GM21529 (cell line): Measurements from ENCODE around the gene HLA-G.
"Not testable (repeated sequence)": the region's sequence is repeated elsewhere in the genome, so short reads cannot be mapped to it uniquely, and the experiment has no call there.

Source experiments
- ATAC-seq: cut with Tn5 transposase; IDR thresholded peaks from one replicate; pipeline ENCODE4 v1.9.1; 2021; ENCODE audit not compliant: unreplicated experiment

The HLA-G gene

DNA sequence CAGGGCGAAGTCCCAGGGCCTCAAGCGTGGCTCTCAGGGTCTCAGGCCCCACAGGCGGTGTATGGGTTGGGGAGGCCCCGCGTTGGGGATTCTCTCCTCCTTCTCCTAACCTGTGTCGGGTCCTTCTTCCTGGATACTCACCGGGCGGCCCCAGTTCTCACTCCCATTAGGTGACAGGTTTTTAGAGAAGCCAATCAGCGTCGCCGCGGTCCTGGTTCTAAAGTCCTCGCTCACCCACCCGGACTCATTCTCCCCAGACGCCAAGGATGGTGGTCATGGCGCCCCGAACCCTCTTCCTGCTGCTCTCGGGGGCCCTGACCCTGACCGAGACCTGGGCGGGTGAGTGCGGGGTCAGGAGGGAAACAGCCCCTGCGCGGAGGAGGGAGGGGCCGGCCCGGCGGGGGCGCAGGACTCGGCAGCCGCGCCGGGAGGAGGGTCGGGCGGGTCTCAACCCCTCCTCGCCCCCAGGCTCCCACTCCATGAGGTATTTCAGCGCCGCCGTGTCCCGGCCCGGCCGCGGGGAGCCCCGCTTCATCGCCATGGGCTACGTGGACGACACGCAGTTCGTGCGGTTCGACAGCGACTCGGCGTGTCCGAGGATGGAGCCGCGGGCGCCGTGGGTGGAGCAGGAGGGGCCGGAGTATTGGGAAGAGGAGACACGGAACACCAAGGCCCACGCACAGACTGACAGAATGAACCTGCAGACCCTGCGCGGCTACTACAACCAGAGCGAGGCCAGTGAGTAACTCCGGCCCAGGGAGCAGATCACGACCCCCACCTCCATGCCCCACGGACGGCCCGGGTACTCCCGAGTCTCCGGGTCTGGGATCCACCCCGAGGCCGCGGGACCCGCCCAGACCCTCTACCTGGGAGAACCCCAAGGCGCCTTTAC lies at the start of gene HLA-G:
HLA-G (plus strand) TSS at position 247 of the 892 bp plus-strand sequence; CDS start at position 267, 20 bp downstream.
- no peak for ATAC-seq

GRCh38 chr6:29780019-29780698 lies 47.5 kb upstream of the HLA-G start:
- not testable (repeated sequence) for ATAC-seq

DNA sequence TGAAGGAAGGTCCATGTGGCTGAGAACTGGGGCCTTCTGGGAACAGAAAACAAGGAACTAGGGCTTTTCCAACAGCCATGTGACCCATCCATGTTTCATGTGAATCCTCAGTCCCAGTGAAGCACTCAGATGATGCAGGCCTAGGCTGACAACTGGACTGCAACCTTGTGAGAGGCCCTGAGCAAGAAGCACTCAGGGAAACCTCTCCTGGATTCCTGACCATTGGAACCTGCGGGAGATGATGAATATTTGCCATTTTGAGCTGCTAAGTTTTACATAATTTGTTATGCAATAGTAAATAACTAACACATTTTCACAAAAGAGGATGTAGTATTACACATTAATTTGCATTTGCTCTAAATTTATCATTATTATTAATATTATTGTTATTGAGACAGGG lies 38.4 kb upstream of the HLA-G start:
- ATAC-seq, result no peak

DNA sequence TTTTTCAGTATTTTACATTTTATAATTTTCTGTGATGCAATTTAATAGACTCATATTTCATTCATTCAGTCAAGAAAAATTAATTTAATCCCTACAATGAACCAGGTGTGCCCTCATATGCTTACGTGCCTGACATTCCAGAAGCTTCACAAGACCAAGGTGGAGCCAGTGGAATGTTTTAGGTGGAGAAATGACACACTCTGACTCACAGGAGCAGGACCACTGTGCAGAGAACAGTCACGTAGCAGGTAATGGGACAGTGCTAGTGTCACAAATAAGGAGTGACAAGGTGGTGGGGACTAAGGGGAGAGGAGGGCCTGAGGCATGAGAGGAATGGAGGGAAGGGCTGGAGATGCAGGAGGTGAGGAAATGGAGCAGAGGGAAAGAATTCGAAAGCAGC lies 37.0 kb upstream of the HLA-G start:
- no peak for ATAC-seq

DNA sequence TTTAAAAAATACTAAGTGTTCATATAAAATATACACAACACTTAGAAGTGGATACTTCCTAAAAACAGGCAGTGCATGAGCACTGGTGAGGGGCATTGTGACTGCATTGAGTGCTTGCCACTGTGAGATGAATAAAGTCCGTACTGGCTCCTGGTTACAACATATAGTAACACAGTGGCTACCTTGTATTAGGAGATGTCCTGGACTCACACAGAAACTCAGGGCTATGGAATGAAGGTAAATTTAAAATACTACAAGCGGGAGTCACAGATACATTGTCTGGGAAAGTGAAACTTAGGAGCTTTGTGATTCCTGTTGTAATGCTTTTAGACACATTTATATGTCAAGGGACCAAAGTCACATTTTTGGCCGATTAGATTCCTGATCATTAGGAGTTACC lies 36.5 kb upstream of the HLA-G start:
- ATAC-seq, result no peak

DNA sequence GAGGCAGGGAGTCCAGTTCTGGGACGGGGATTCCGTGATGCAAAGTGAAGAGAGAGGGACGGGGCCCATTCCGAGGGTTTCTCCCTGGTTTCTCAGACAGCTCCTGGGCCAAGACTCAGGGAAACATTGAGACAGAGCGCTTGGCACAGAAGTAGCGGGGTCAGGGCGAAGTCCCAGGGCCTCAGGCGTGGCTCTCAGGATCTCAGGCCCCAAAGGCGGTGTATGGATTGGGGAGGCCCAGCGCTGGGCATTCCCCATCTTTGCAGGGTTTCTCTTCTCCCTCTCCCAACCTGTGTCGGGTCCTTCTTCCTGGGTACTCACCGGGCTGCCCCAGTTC lies 35.9 kb upstream of the HLA-G start:
- no peak for ATAC-seq

DNA sequence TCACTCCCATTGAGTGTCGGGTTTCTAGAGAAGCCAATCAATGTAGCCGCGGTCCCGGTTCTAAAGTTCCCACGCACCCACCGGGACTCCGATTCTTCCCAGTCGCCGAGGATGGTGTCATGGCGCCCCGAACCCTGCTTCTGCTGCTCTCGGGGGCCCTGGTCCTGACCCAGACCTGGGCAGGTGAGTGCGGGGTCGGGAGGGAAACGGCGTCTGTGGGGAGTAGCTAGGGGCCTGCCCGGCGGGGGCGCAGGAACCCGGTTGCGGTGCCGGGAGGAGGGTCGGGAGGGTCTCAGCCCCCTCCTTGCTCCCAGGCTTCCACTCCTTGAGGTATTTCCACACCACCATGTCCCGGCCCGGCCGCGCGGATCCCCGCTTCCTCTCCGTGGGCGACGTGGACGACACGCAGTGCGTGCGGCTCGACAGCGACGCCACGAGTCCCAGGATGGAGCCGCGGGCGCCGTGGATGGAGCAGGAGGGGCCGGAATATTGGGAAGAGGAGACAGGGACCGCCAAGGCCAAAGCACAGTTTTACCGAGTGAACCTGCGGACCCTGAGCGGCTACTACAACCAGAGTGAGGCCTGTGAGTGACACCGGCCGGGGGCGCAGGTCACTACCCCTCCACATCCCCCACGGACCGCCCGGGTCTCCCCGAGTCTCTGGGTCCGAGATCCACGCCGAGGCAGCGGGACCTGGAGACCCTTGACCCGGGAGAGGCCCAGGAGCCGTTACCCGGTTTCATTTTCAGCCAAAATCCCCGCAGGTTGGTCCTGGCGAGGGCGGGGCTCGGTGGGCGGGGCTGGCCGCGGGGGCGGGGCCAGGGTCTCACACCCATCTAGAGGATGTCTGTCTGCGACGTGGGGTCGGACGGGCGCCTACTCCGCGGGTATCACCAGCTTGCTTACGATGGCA lies 35.2 kb upstream of the HLA-G start:
- ATAC-seq, result no peak

DNA sequence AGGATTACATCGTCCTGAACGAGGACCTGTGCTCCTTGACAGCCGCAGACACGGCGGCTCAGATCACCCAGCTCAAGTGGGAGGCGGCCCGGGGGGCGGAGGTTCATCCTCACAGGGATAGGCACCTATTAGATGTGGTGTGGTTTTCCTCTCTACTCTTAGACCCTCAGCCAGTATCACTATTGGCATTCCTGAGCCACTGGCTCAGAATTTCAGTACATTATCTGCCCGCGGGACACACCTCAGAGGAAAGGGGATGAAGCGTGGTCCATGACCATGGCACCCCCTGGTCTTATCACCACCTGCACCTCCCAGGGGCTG lies 34.6 kb upstream of the HLA-G start:
- no peak for ATAC-seq

GRCh38 chr6:29793796-29794195 lies 33.8 kb upstream of the HLA-G start:
- no peak for ATAC-seq

DNA sequence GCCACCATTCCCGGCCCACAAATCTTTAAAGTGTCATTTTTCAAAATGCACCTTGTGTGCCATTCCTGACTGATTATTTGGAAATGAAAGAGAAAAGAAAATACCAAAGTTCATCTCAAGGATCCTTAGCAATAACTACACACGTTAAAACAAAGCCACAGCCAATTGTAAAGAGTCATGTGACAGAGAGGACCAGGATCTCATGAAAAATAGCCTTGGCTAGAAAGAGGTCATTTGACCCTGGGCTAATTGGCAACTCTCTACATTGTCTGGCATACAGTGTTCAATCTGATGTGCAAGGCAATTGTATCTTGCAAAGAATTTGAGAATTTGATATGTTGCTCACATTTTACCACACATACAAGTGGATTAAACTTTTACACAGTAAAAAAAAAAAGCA lies 31.6 kb upstream of the HLA-G start:
- no peak for ATAC-seq

- no peak for ATAC-seq
Measured at GRCh38 chr6:29797135-29797534, 30.5 kb upstream of the HLA-G start.

DNA sequence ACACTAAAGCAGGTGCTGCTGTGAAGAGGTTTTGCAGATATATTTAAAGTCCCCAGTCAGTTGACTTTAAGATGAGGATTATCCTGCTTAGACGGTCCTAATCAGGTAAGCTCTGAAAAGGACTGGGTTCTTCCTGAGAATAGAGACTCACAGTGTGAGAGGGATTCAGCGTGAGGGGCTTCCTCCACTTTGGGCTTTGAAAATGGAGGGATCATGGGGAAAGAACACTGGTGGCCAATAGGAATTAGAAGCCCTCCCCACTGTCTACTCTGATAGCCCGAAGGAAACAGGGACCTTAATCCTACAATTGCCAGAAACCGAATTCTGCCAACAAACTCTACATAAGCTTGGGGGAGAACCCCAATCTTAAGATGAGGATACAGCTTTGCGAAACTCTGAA lies 29.7 kb upstream of the HLA-G start:
- ATAC-seq, result no peak

- no peak for ATAC-seq
Measured at GRCh38 chr6:29800254-29800653, 27.4 kb upstream of the HLA-G start.

GRCh38 chr6:29806387-29806786 lies 21.2 kb upstream of the HLA-G start:
- no peak for ATAC-seq

DNA sequence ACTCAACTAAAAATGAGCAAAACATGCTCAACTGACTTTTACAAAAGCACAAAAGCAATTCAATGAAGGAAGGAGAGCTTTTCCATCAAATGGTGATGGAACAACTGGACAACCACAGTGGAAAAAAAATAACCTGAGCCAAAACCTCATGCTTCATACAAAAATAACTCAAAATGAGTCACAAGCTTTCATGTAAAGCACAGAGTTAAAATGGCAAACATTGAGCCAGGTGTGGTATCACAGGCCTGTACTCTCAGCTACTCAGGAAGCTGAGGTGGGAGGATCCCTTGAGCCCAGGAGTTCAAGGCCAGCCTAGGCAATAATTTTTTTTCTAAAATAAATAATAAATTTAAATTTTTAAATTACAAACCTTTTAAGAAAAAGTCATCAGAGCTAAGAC lies 18.4 kb upstream of the HLA-G start:
- ATAC-seq, result no peak

- no peak for ATAC-seq
Measured at GRCh38 chr6:29810371-29810770, 17.3 kb upstream of the HLA-G start.

GRCh38 chr6:29811377-29811776 lies 16.2 kb upstream of the HLA-G start:
- ATAC-seq, result no peak

GRCh38 chr6:29813066-29813465 lies 14.6 kb upstream of the HLA-G start:
- no peak for ATAC-seq

DNA sequence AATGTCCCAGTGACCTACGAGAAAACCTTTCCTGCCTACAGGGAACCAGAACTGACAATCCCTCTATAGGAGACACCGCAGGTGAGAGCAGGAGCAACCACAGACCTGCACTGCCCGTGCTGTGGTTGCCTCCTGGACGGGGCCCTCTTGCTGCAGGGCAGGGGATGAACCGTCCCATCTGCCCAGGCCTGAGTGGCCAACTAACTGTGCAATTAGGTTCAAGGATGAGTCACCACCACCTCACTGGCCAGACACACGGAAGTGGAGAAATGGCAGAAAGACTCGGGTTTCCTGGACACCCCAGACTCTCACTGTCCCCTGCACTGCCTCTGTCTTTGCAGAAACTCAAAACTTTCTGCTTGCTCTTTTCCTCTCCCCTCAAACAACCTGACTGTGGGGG lies 13.8 kb upstream of the HLA-G start:
- ATAC-seq, result no peak

- ATAC-seq, result no peak
Measured at GRCh38 chr6:29814379-29815117, 13.1 kb upstream of the HLA-G start.
